Activated T-helper 1 cell treated with anti-CD3 and anti-CD28 coated beads, Interleukin-12 subunit alpha, Interleukin-12 subunit beta, Interleukin-2, Interleukin-4 antibody, amounts not matched to agents 30 ng/mL and 10 ng/mL and 1 ng/mL, durations not matched to agents 14 hours and 24 hours and 36 hours (primary cell): ENCODE measurements around the gene ADGRG4. TPM values are rescaled to one million over a fixed set of nuclear protein-coding genes. Genes with fewer than 3 reads are reported as not detected.
"Not testable (repeated sequence)": the region's sequence is repeated elsewhere in the genome, so short reads cannot be mapped to it uniquely, and the experiment has no call there.

Experiments
- DNase-seq: peaks from one replicate; pipeline ENCODE4 v3.0.0; 2021; ENCODE audit warnings: low spot score
- H3K27ac Mint-ChIP-seq: one replicate; pipeline ENCODE4 v1.8.0; 2021; ENCODE audit warnings: mild to moderate bottlenecking, mixed read lengths
- H3K27me3 Mint-ChIP-seq: one replicate; pipeline ENCODE4 v1.8.0; 2022; ENCODE audit warnings: mild to moderate bottlenecking, moderate library complexity, mixed read lengths; ENCODE audit not compliant: insufficient read depth
- H3K36me3 Mint-ChIP-seq: one replicate; pipeline ENCODE4 v1.8.0; 2021; ENCODE audit warnings: low read depth, mixed read lengths
- H3K4me1 Mint-ChIP-seq: one replicate; pipeline ENCODE4 v1.8.0; 2021; ENCODE audit warnings: low read depth, mixed read lengths
- H3K4me3 Mint-ChIP-seq: one replicate; pipeline ENCODE4 v1.8.0; 2021; ENCODE audit warnings: mild to moderate bottlenecking, moderate library complexity, mixed read lengths
- H3K9me3 Mint-ChIP-seq: one replicate; pipeline ENCODE4 v1.8.0; 2021; ENCODE audit warnings: mixed read lengths
- intact Hi-C: fragments of 100-400 bp; cut with micrococcal nuclease; formaldehyde crosslinking; loops from one replicate; pipeline ENCODE4 v1.15.1; 2024
- total RNA-seq: library from RNA; stranded (reverse); gene quantifications from 2 replicates; pipeline ENCODE4 v1.2.3, GENCODE V29; 2022

The ADGRG4 gene
- total RNA-seq, 1 donor from 2014 or later: not detected

DNA sequence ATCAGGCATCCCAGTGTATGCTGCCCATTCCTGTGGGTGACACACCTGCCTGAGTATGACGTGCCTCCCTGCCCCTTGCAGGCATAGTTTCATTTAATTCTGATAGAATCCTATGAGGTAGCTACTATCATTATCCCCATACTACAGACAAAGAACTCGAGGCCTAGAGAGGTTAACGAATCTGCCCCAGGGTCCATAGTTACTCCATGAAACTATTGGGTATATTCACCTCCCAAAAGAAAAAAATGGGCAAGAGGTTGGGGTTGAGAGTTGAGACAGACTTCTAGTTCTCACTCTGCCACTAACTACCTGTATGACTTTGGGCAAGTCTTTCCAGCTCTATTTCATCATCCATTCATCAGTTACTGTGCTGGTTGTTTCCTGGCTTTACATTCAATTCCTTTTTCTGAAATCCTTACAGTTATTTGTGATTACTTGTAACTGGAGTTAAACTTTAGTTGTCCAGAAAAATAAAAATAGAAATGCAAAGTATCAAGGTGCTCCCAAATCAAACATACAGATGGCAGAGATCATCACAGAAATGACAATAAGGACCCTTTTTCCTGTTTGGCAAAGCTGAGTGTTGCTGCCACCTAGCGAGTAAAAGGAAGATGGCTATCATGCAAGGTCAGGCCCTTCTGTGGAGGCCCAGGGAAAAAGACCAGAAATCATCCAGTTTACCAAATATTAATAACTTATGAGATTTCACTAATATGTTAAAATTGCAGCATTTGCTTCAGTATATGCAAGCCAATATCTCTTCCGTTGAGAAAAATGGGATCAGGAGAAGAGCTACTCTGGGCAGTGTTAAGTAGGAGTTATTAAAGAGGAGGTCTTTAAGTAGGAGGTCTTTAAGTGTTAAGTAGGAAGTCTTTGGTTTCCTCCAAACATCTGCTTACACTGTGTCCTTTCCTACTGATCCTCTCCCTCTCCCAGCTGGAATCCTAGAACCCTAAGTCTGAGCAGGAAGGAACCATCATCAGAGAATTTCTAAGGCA, 32.4 kb upstream of the ADGRG4 start:
- H3K4me1 Mint-ChIP-seq: peaks cover 4% of the 10 kb centered on the region
- DNase-seq: peak; percentile 21
- no peaks in the 10 kb centered on the region for H3K9me3 Mint-ChIP-seq
- H3K27me3 Mint-ChIP-seq: no peaks in the 10 kb centered on the region
- intact Hi-C loops: loop anchor here (1.0 to 2.0 kb wide), 2 partner anchors 102 to 240 kb away; no protein-coding TSS in a partner anchor
- no peaks in the 10 kb centered on the region for H3K36me3 Mint-ChIP-seq
- H3K4me3 Mint-ChIP-seq: no peak overlapping the region
- no peak overlapping the region for H3K27ac Mint-ChIP-seq

- no peaks in the 10 kb centered on the region for H3K9me3 Mint-ChIP-seq
- no peaks in the 10 kb centered on the region for H3K27me3 Mint-ChIP-seq
- no peak overlapping the region for H3K27ac Mint-ChIP-seq
- intact Hi-C loops: loop anchor here (2.0 kb wide), 1 partner anchor 103 kb away; no protein-coding TSS in a partner anchor
- no peaks in the 10 kb centered on the region for H3K36me3 Mint-ChIP-seq
- H3K4me3 Mint-ChIP-seq: no peak overlapping the region
- peaks cover 4% of the 10 kb centered on the region for H3K4me1 Mint-ChIP-seq
- DNase-seq: no peak
Observed at GRCh38 chrX:136269921-136270320, 30.8 kb upstream of the ADGRG4 start.

- H3K4me3 Mint-ChIP-seq: no peak overlapping the region
- no peaks in the 10 kb centered on the region for H3K36me3 Mint-ChIP-seq
- no peak overlapping the region for H3K27ac Mint-ChIP-seq
- H3K4me1 Mint-ChIP-seq: peaks cover 4% of the 10 kb centered on the region
- H3K9me3 Mint-ChIP-seq: no peaks in the 10 kb centered on the region
- no peaks in the 10 kb centered on the region for H3K27me3 Mint-ChIP-seq
- no peak for DNase-seq
- intact Hi-C loops: no loop called here
Observed at GRCh38 chrX:136271300-136271699, 29.5 kb upstream of the ADGRG4 start.

- Mint-ChIP-seq H3K36me3 (no peaks in the 10 kb centered on the region), H3K4me1 (peaks cover 4% of the 10 kb centered on the region), H3K9me3 (no peaks in the 10 kb centered on the region), H3K27ac (no peak overlapping the region), H3K4me3 (no peak overlapping the region), H3K27me3 (no peaks in the 10 kb centered on the region)
- no peak for DNase-seq
- intact Hi-C loops: no loop called here
Observed at GRCh38 chrX:136272325-136272724, 28.4 kb upstream of the ADGRG4 start.

DNA sequence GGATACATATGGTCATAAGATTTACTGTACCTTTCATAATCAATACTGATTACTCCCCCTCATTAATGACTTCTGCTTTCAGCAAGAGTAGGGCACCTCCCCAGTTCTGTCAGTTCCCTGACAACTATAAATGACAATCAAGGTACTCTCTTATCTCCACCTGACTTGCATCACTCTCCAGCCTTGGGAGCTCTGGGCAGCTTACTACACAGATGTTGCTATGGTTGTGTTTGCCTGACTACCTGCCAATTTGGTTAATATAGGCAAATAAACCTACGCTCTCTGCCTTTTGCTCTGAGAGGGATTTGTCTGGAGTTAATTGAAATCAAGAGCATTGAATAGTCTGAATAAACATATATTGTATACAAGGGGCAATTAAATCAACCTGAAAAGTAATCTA, 26.8 kb upstream of the ADGRG4 start:
- H3K4me1 Mint-ChIP-seq: peaks cover 4% of the 10 kb centered on the region
- H3K36me3 Mint-ChIP-seq: no peaks in the 10 kb centered on the region
- H3K9me3 Mint-ChIP-seq: no peaks in the 10 kb centered on the region
- no peak for DNase-seq
- H3K27me3 Mint-ChIP-seq: no peaks in the 10 kb centered on the region
- H3K27ac Mint-ChIP-seq: no peak overlapping the region
- intact Hi-C loops: no loop called here
- no peak overlapping the region for H3K4me3 Mint-ChIP-seq

DNA sequence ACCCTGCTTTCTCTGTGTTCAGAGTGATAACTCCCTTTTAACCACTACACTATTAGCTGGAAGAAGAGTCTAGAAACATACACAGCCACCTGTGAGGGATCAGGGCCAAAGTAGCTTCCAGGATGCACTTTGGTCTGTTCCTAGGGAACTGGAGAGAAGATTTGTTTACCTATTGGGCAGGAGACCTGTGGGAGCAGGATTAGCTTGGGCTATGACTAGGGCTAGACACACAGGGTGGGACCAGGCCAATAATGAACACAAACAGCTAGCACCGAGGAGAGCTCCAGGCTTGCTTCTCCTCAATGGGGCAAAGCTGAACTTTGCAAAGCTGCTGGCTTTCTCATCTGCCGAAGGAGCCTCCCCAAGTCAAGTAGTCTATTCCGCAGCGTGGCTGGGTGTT, 25.2 kb upstream of the ADGRG4 start:
- peaks cover 4% of the 10 kb centered on the region for H3K4me1 Mint-ChIP-seq
- DNase-seq: no peak
- intact Hi-C loops: no loop called here
- H3K4me3 Mint-ChIP-seq: no peak overlapping the region
- H3K27ac Mint-ChIP-seq: no peak overlapping the region
- peaks cover 3% of the 10 kb centered on the region for H3K27me3 Mint-ChIP-seq
- H3K36me3 Mint-ChIP-seq: no peaks in the 10 kb centered on the region
- H3K9me3 Mint-ChIP-seq: no peaks in the 10 kb centered on the region

DNA sequence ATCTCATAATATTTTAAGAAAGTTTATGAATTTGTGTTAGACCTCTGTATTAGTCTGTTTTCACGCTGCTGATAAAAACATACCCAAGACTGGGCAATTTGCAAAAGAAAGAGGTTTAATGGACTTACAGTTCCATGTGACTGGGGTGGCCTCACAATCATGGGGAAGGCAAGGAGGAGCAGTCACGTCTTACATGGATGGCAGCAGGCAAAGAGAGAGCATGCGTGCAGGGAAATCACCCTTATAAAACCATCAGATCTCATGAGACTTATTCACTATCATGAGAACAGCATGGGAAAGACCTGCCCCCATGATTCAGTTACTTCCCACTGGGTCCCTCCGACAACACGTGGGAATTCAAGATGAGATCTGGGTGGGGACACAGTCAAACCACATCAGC, 14.4 kb upstream of the ADGRG4 start:
- H3K36me3 Mint-ChIP-seq, H3K27me3 Mint-ChIP-seq, intact Hi-C loops, H3K4me3 Mint-ChIP-seq, H3K27ac Mint-ChIP-seq, H3K4me1 Mint-ChIP-seq, DNase-seq, H3K9me3 Mint-ChIP-seq: not testable (repeated sequence)

DNA sequence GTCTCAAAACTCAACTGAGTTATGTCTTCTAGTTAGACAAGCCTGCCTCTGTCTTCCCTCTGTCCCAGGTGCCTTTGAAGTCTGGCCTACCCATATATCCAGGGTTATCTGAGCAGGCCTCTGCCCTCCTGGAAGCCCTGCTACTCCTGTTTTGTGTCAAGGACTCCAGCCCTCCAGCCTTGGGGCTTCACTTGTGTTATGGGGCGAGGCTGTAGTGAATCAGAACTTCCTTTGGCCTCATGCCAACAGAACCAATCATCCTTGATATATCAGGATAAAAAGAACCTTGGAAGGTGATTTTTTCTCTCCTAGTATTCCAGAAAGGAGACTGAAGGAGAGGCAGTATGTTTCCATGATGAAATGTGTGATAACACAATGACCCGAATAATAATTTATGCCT, 8.9 kb upstream of the ADGRG4 start:
- Mint-ChIP-seq H3K4me1 (no peaks in the 10 kb centered on the region), H3K27ac (no peak overlapping the region), H3K27me3 (no peaks in the 10 kb centered on the region), H3K4me3 (no peak overlapping the region), H3K9me3 (no peaks in the 10 kb centered on the region), H3K36me3 (no peaks in the 10 kb centered on the region)
- intact Hi-C loops: no loop called here
- no peak for DNase-seq

DNA sequence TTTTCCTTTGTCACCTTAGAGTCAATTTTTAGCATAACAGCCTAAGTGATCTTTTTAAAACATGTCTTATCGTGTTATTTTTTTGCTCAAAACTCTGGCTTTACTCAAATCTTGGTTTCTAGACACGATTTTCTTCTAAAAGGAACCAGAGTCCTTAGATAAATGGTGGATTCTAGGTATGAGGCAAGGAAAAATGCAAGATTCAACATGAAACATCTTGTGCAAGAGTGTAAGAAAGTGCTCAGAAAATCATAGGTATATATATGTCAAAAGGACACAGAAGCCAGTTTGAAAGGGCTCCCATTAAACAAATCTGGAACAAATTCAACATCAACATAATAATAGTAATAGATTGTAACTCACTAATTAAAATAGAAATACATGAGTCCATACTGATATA, 8.1 kb upstream of the ADGRG4 start:
- intact Hi-C loops: no loop called here
- Mint-ChIP-seq H3K36me3 (no peaks in the 10 kb centered on the region), H3K27ac (no peak overlapping the region), H3K27me3 (no peaks in the 10 kb centered on the region), H3K9me3 (no peaks in the 10 kb centered on the region), H3K4me3 (no peak overlapping the region), H3K4me1 (no peaks in the 10 kb centered on the region)
- no peak for DNase-seq

DNA sequence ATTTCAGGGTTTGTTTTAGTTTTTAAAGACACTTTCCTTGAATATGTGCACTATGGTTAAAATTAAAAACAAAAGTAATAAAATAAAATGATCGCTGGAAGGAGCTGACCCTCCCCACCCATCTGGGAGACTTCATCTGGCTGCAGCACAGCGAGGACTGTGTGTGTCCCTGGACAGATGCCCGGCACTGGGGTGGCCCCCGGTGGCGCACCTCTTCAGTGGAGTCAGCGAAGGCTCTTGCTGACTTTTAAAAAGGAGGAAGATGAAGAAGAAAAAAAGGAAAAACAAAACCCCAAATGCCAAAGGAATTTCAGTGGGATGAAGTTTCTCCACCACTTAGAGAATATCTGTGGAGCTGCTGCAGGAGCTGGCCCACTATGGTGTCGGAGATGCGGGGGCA, 5.4 kb upstream of the ADGRG4 start:
- Mint-ChIP-seq H3K4me3 (no peak overlapping the region), H3K36me3 (no peaks in the 10 kb centered on the region), H3K27ac (no peak overlapping the region), H3K4me1 (no peaks in the 10 kb centered on the region), H3K9me3 (no peaks in the 10 kb centered on the region), H3K27me3 (no peaks in the 10 kb centered on the region)
- DNase-seq: no peak
- intact Hi-C loops: no loop called here

GRCh38 chrX:136303041-136303440, 2.3 kb downstream of the ADGRG4 start:
- H3K27ac Mint-ChIP-seq: no peak overlapping the region
- H3K27me3 Mint-ChIP-seq: peaks cover 9% of the 10 kb centered on the region
- no peak for DNase-seq
- H3K4me3 Mint-ChIP-seq: no peak overlapping the region
- intact Hi-C loops: no loop called here
- no peaks in the 10 kb centered on the region for H3K4me1 Mint-ChIP-seq
- H3K36me3 Mint-ChIP-seq: no peaks in the 10 kb centered on the region
- H3K9me3 Mint-ChIP-seq: no peaks in the 10 kb centered on the region

GRCh38 chrX:136304493-136304892, 3.7 kb downstream of the ADGRG4 start:
- no peaks in the 10 kb centered on the region for H3K36me3 Mint-ChIP-seq
- H3K27ac Mint-ChIP-seq: no peak overlapping the region
- DNase-seq: no peak
- H3K4me3 Mint-ChIP-seq: no peak overlapping the region
- H3K4me1 Mint-ChIP-seq: no peaks in the 10 kb centered on the region
- intact Hi-C loops: no loop called here
- no peaks in the 10 kb centered on the region for H3K9me3 Mint-ChIP-seq
- H3K27me3 Mint-ChIP-seq: peaks cover 9% of the 10 kb centered on the region

DNA sequence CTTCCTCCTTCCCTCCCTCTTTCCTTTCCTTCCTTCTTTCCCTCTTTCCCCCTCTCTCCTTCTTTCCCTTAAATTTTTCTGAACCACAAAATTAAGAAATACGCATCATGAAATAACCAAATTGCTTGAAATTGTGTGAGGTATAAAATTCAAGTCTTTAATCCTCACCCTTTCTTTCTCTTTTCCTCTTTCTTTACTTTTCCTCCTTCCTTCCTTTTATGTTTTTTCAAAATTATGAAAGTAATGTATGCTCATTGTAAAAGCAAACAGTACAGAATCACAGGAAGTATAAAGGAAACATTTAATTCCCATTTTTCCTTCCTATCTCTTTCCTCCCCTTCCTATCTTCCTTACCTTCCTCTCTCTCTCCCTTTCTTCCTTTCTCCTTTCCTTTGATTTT, 5.4 kb downstream of the ADGRG4 start:
- Mint-ChIP-seq H3K36me3 (no peaks in the 10 kb centered on the region), H3K27ac (no peak overlapping the region), H3K9me3 (no peaks in the 10 kb centered on the region), H3K27me3 (peaks cover 9% of the 10 kb centered on the region), H3K4me3 (no peak overlapping the region), H3K4me1 (no peaks in the 10 kb centered on the region)
- no peak for DNase-seq
- intact Hi-C loops: no loop called here
